H1 (cell line): Measurements from ENCODE around the gene SPAG16. TPM values are rescaled to one million over a fixed set of nuclear protein-coding genes. Genes with fewer than 3 reads are reported as not detected.

Experiments
- USF2 ChIP-seq: IDR thresholded peaks from 2 replicates; pipeline ENCODE4 v1.6.1; 2011; ENCODE audit warnings: low read length, improper control_type of control experiment
- polyA plus RNA-seq, 7 experiments: library from polyadenylated mRNA; depleted of rRNA in 3 of 7; stranded (reverse) in 5 of 7; unstranded in 2 of 7; fragments of >200 nt in 5 of 7; fragments of 200-250 nt in 2 of 7; gene quantifications; 1 replicate in 5 of 7; 2 replicates in 1 of 7; 4 replicates in 1 of 7; pipeline versions ENCODE4 v1.2.1 to v1.2.3, GENCODE V29; 2011 to 2013; ENCODE audit warnings: missing spikeins in 2 of 7, mixed read lengths in 2 of 7
- total RNA-seq: library from RNA; stranded (reverse); fragmentation: NEBNext Ultra II Directional; extraction: Animal tissue kit (Norgen Biotek cat#: 25700); gene quantifications from 2 replicates; pipeline ENCODE4 v1.2.1, GENCODE V29; 2021

SPAG16 gene
- total and polyA plus RNA-seq, 2 of the 8 experiments (the other 6 are each of a cell fraction or from before 2014, with no cell fraction given): 6.0 to 14.9 TPM

- no peak for TF ChIP-seq USF2
Observed at GRCh38 chr2:213545964-213546475, 261.8 kb downstream of the SPAG16 start (continued).
